Sciatic nerve (tissue), 2 donors: ENCODE data around the gene MUS81. TPM values are rescaled to one million over a fixed set of nuclear protein-coding genes. Genes with fewer than 3 reads are reported as not detected.
"Not testable (repeated sequence)": the region's sequence is repeated elsewhere in the genome, so short reads cannot be mapped to it uniquely, and the experiment has no call there.

ENCODE experiments used
- ATAC-seq: fragments of 200-7000 bp; cut with Tn5 transposase; one replicate; pipeline ENCODE4 v1.9.1; 2020; ENCODE audit warnings: mild to moderate bottlenecking, moderate library complexity
- DNase-seq: peaks from one replicate; pipeline ENCODE4 v3.0.0-alpha.2; 2020; ENCODE audit warnings: low spot score
- intact Hi-C: fragments of 100-400 bp; cut with DNase I; formaldehyde crosslinking; loops from one replicate; pipeline ENCODE4 v1.14.2; 2022
- total RNA-seq: library from RNA; stranded (reverse); fragmentation: NEBNext Ultra II Directional; extraction: Animal tissue kit (Norgen Biotek cat#: 25700); gene quantifications from one replicate; pipeline ENCODE4 v1.2.1, GENCODE V29; 2021
- donor health status: DM: no; HTN: no; CAD: no.
- donor health status: DM: no; HTN: no; CAD: no.

MUS81 gene, protein sequence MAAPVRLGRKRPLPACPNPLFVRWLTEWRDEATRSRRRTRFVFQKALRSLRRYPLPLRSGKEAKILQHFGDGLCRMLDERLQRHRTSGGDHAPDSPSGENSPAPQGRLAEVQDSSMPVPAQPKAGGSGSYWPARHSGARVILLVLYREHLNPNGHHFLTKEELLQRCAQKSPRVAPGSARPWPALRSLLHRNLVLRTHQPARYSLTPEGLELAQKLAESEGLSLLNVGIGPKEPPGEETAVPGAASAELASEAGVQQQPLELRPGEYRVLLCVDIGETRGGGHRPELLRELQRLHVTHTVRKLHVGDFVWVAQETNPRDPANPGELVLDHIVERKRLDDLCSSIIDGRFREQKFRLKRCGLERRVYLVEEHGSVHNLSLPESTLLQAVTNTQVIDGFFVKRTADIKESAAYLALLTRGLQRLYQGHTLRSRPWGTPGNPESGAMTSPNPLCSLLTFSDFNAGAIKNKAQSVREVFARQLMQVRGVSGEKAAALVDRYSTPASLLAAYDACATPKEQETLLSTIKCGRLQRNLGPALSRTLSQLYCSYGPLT
- 46.9 TPM for total RNA-seq

DNA sequence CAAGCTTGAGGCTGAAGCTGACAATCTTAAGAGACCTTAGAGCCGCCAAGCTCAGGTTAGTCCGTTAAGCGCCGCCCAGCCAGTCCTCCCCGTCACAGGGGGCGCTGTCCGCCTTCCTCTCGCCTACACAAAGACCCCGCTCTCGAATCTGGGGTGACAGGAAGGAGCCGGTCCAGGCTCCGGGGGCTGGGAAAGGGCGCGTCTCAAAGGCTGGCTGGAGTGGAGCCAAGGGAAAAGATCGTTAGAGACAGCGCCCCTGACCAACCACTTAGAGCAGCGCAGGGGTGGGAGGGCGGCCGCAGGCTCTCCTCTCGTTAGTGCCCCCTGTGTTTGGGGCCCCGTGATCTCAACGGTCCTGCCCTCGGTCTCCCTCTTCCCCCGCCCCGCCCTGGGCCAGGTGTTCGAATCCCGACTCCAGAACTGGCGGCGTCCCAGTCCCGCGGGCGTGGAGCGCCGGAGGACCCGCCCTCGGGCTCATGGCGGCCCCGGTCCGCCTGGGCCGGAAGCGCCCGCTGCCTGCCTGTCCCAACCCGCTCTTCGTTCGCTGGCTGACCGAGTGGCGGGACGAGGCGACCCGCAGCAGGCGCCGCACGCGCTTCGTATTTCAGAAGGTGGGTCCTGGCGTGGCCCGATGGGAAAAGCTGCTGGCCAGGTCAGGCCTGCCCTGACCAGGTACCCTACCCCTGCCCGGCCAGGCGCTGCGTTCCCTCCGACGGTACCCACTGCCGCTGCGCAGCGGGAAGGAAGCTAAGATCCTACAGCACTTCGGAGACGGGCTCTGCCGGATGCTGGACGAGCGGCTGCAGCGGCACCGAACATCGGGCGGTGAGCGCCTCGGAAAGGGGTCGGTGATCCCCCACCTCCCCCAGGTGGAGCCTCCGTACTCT is at the start of gene MUS81:
Gene MUS81, plus strand, starts transcription at position 156 of the 887 bp plus-strand sequence. Its CDS starts 321 bp downstream, at position 477.
- DNase-seq: peak; percentile 98
- intact Hi-C loops: no loop called here

DNA sequence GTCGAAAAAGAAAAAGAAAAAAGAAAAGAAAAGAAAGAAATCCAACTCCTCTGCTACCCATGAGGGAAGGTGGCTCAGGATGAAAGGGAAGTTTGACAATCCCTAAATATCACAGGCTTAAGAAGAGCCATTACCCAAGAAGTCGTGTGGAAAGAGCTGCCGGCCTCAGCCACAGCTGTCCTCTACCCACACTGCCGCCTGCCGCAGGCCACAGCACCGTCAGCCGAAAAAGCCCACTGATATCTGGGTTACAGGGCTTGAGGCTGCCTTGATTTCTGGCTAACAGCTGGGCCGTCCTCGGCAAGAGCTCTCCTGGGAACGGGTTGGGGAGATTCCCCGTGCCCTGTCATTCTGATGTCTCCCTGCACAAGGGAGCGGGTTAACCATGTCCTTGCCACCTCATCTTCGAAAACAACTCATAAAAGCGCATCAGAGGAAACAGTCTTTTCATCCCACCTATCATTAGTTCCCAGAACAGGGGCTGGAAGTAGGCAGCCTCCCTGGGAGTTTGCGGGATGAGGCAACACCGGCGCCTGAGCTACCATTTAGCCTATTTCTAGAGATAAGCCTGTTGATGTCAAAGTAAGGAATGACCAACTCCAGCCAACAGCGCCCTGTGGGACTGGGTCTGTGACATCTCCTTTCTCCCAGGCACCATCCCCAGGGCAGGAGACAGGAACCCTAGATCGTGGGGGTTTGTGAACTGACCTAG is 48.3 kb upstream of the MUS81 start:
- intact Hi-C loops: loop anchor here (10.0 kb wide), 1 partner anchor 97 kb away; the partner anchor contains the start of gene KAT5

More for the DNA sequence above, at the start of gene MUS81:
- peak; percentile 84 for ATAC-seq

DNA sequence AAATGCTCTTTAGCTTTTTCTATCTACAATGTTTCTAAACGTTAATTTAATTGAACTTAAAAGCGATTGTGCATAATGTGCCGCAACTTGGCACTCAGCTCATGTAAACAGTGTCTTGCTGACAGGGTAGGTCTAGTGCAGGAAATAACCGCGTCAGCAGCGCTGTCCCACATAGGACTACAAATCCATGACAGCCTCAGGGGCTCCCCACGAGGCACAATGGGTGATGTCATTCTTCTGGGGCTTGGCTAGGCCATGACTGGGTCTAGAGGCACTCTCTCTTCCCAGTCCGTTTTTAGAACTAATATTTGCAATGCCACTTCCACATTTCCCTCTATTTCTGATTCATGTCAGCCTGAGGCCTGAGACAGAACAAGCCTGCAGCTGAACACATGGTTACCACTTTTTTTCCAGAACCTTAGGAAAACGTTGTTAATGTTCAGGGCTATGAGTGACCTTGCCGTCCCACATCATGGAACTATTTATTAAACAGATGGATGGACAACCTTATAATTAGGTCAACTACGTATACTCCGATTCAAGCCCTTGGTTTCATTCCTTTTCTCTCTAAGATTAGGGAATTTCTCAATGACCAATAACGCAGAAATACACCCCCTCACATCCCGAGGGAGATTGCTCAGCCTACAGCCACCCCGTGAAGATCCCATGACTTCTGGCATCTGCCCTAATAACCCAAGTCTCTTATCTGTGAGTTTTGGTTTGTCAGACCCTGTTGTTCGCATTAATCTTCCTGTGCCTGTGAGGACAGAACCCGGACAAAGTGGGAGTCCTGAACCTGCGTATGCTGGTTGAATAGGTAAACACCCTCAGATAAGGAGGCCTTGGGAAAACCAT is 45.9 kb upstream of the MUS81 start:
- DNase-seq: no peak
- intact Hi-C loops: loop anchor here (10.0 kb wide), 1 partner anchor 100 kb away; the partner anchor contains the start of gene KAT5
- peak; percentile 43 for ATAC-seq

More for the DNA sequence above, 48.3 kb upstream of the MUS81 start:
- ATAC-seq (no peak), DNase-seq (no peak)

DNA sequence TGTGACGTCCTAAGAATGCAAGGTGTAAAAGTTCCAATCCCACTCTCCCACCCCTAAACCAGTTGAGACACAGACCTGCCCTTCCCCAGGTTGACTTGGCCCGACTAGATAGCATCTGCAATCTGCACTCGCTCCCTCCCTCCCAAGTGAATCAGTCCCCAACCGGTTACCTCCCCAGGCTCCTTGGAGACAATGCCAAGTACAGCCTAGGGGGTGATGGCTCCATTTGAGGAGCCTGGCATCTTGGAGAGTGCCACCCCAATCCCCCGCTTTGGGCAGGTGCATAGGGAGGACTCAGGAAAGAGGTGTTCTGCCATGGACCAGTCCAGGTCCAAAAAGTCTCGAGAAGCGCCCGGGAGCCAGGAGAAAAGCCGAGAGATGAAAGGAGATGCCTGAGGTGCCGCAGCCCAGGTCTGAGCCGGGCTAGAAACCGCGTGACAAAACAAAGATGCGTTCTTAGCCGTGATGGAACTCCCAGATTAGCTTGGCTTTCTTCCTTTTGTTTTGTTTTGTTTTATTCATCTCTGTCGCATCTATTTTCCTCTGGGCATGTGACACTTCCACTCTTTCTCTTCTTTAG is 45.2 kb upstream of the MUS81 start:
- DNase-seq: no peak
- ATAC-seq: no peak
- intact Hi-C loops: loop anchor here (10.0 kb wide), 1 partner anchor 100 kb away; the partner anchor contains the start of gene KAT5

DNA sequence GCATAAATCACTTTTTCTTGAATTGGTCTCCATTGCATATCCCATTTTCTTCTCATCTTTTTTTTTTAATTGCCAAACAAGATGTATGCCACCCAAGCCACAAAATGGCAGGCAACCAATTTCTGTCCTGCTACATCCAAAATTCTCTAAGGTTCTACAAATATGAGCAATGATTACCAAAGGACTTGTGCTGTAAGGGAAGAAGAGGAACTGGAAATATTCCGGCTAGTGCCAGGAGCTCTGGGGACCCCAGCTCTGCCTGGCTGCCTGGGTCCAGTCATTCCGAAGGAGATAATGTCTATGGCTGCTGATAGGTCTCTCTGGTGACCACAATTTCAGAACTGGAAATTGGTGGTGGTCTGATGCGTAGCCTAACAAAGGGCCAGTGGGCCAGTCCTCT is 43.5 kb upstream of the MUS81 start:
- DNase-seq: no peak
- no peak for ATAC-seq
- intact Hi-C loops: loop anchor here (10.0 kb wide), 1 partner anchor 102 kb away; the partner anchor contains the start of gene KAT5

DNA sequence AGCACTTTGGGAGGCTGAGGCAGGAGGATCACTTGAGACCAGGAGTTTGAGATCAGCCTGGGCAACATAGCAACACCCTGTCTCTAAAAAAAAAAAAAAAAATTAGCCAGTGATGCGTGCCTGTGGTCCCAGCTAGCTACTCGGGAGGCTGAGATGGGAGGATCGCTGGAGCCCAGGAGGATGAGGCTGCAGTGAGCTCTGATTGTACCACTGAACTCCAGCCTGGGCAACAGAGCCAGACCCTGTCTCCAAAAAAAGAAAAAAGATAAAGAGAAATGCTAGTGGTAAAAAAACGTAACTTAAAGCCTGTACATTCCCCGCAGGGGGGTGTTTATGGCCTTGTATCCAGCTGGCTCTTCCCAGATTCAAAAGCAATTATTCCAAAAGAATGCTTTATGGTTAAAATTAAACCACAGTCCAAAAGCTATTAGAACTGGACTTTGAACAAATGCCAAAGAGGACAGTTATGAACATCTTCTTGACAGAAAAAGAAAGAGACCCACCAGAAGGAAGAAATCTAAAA is 42.9 kb upstream of the MUS81 start:
- intact Hi-C loops: loop anchor here (10.0 kb wide), 1 partner anchor 103 kb away; the partner anchor contains the start of gene KAT5
- no peak for ATAC-seq
- no peak for DNase-seq

DNA sequence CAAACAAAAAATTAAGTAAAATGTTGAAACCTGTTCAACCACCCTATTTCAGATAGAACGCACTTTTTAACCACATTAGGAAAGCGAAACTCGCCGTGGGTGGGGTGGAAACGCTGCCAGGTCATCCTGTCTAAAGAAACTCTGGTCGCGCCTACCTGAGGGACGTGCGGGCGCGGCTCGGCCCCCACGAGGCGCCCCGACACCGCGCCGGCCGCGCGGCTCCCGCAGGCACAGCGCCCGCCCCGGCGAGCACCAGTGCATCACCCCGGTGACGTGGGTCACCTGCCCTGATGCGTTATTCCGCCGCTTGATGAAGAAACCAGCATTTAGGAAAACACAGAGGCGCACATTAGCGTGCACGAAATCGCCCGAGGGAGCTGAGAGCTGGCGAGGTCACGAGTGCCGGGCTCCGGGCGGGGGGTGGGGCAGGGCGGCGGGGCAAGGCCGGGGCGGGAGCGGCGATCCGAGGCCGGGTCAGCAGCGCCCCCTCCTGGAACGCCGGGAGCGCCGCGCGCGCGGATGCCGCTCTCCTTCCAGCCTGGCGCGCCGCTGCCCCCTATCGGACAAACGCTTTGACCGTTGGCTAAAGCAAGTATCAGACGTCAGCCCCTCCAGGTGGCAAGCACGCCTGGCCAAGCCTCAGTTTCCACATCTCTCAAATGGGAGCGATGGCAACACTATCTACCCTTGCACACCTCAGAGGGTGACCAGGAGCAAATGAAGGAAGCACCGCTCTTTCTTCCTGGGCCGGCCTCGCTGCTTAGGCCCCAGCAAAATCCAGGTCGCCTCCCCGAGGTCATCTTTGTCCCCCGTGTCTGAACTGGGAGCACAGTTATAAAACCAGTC is 42.2 kb upstream of the MUS81 start:
- DNase-seq (peak; percentile 99), ATAC-seq (peak; percentile 89)
- intact Hi-C loops: loop anchor here (10.0 kb wide), 1 partner anchor 103 kb away; the partner anchor contains the start of gene KAT5

DNA sequence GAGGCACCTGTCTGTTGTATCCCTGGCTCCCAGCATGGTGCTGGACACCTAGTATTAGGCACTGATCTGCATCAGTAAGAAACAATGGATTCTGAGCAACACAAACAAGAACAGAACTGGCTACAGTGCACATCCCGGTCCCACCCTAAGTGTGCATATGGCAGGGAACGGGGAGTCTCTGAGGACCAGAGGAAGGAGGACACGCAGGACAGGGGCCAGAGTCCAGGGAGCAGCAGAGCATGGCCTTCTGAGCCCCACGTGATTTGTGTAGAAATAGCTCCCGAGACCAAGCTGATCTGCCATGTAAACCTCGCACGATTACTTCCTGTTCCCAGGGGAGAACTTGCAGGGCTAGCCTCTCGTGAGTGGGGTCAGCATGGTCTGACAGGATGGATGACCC is 39.1 kb upstream of the MUS81 start:
- ATAC-seq (no peak), DNase-seq (no peak)
- intact Hi-C loops: no loop called here

DNA sequence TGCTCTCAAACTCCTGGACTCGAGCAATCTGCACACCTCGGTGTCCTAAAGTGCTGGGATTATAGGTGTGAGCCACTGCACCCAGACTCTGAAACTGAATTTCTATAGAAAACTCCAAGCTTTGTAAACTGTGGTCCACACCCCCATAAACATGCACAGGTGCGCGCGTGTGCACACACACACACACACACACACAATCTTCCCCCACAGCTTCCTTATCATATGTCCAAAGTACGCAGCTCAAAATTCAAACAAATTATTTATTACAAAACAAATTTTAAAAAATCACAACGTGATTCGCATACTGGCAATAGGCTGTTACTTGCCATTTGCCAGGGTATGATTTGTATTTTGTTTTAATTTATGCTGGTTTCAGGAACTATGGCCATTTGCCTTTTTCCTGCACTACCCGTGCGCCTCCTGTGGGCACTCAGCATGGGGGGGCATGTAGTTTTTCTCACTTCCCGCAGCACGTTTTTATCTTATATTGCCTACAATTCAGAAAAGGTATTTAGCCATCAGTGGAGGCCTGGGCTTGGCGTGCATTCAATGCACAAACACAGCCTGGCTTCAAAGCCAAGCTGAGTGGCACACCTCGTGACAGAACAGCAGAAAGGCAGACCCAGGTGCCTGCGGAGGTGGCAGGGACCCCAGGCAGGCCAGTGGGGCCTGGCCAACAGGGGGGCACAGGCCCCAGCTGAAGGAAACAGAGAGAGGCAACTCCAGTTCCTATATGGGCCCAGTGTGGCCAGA is 37.3 kb upstream of the MUS81 start:
- intact Hi-C loops: no loop called here
- DNase-seq (no peak), ATAC-seq (no peak)

DNA sequence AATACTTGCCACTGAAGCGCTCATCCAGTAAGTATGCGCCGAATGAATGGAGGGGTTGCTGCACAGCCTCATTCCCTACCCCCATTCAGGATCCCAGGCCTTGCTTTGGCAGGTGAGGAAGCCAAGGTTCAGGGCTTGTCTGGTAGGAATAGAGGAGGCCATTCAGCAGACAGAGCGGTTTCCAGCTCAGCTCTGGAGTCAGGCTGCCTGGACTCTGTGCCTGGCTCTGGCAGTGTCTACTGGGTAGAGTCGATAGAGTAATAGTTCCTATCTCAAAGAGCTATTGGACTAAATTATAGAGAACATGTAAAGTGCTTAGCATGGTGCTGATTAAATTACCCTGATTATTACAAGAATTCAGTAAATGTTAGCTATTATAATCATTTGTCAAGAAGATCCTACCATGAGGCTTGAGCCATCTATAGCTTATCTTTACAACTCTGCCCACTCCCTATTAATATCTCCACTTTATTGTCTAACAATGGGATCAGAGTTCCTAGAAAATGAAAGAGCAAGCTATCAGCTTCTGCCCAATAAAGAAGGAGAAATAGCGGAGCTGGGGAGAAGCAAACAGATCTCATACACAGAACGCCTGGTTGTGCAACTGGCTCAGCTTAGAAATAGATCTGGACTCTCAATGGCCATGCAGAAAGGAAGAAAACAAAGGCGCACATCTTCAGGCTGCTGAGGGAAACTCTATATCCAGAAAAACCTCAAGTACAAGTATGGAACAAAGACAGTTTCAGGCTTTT is 33.1 kb upstream of the MUS81 start:
- no peak for DNase-seq

DNA sequence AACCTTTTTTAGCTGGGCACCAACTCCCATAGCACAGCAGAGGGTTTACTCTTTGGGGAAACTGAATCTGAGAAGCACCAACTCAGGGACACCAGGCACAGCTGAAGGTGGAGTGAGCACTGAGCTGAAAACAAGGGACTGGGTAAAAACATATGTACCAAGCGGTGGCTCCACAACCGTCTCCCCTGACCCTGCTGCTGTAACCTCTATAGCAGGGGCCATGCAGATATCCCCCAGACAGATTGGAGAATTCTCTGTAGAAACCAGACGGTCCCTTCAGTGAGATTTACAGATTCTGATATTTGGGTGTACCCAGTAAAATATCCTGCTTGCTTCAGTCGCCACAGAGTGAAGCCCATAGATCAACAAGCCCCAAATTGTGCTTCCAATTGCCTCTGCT is 30.8 kb upstream of the MUS81 start:
- intact Hi-C loops: no loop called here

More for the DNA sequence above, 33.1 kb upstream of the MUS81 start:
- intact Hi-C loops: no loop called here
- no peak for ATAC-seq

DNA sequence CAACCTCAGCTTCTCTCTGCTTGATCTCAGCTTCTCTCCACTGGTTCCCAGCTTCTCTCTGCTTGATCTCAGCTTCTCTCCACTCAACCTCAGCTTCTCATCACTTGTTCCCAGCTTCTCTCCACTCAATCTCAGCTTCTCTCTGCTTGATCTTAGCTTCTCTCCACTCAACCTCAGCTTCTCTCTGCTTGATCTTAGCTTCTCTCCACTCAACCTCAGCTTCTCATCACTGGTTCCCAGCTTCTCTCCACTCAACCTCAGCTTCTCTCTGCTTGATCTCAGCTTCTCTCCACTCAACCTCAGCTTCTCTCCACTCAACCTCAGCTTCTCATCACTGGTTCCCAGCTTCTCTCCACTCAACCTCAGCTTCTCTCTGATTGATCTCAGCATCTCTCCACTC is 28.0 kb upstream of the MUS81 start:
- not testable (repeated sequence) for DNase-seq, ATAC-seq
- intact Hi-C loops: loop anchor here (5.0 kb wide), 1 partner anchor 380 kb away; no protein-coding TSS in a partner anchor

More for the DNA sequence above, 30.8 kb upstream of the MUS81 start:
- no peak for DNase-seq
- no peak for ATAC-seq

DNA sequence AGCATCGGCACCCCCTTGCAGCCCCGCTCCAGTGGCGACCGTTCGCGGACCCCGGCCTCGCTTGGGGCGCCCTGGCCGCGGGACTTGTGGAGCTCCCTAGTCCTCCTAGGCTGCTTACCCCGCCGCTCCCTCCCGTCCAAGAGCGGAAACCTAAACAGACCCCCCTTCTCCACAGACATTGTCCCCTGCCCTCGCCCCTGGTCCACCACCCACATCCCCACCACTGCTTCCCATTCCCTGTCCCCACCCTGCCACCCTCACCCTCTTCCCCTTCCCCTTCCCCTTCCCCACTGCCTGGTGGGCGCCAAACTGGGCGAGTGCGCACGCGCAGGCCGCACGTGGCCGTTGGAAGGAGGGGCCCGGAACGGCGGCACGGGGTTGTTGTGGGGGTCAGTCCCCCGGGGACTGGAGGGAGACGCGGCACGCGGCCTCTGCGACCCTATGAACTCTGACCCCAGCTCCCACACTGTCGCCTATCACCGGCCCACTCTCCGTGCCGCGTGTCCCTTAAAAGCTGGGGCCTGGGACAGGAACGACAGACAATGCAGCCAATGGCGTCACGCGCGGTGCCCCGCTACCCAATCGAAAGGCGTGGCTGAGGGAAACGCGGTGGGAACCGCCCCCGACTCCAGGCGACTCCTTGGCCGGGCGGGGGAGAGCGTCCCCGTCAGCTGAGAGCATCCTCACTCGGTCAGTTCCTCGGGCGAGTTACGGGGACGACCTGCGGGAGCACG is 26.8 kb upstream of the MUS81 start, which contains the start of gene SNX32:
Gene SNX32, plus strand, starts transcription at position 667 of the 734 bp plus-strand sequence. CDS start 103 bp downstream, outside the sequence.
- ATAC-seq (peak; percentile 100), DNase-seq (peak; percentile 97)
- intact Hi-C loops: loop anchor here (5.0 kb wide), 1 partner anchor 381 kb away; no protein-coding TSS in a partner anchor

DNA sequence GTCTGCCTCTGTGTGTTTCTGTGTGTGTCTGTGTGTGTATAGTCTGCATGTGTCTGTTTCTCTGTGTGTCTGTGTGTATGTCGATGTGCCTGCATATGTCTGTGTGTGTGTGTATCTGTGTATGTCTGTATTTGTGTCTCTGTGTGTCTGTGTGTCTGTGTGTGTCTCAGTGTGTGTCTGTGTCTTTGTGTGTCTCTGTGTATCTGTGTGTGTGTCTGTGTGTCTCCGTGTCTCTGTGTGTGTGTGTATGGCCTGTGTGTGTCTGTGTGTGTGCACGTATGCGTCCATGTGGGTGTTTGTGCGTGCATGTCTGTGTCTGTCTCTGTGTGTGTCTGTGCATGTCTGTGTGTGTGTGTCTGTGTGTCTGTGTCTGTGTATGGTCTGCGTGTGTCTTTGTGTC is 26.0 kb upstream of the MUS81 start:
- intact Hi-C loops: loop anchor here (5.0 kb wide), 1 partner anchor 382 kb away; no protein-coding TSS in a partner anchor
- no peak for ATAC-seq
- no peak for DNase-seq
